H1 (cell line): Measurements from ENCODE around the gene TRAPPC11.

Experiments
- CHD1 ChIP-seq: IDR thresholded peaks from 2 replicates; pipeline ENCODE4 v1.6.1; 2012; ENCODE audit warnings: low read depth, low read length, improper control_type of control experiment
- CTBP2 ChIP-seq: IDR thresholded peaks from 2 replicates; pipeline ENCODE4 v1.7.0; 2011; ENCODE audit warnings: borderline replicate concordance, mild to moderate bottlenecking, moderate library complexity, mixed read lengths, low read length; ENCODE audit not compliant: insufficient read depth, insufficient read length
- POLR2AphosphoS5 ChIP-seq: IDR thresholded peaks from 2 replicates; pipeline ENCODE4 v1.6.1; 2011; ENCODE audit warnings: low read depth, low read length
- TF ChIP-seq, protein P1 (sequence below), 3 experiments: IDR thresholded peaks; 1 replicate in 2 of 3; 2 replicates in 1 of 3; pipeline versions ENCODE4 v1.5.1 to v1.6.1; 2011; ENCODE audit warnings: low read length in 3 of 3, mild to moderate bottlenecking in 3 of 3, inconsistent platforms in 2 of 3, low read depth in 1 of 3, moderate library complexity in 1 of 3; ENCODE audit not compliant: insufficient read depth in 1 of 3; ENCODE audit errors: control extremely low read depth in 1 of 3

DNA sequence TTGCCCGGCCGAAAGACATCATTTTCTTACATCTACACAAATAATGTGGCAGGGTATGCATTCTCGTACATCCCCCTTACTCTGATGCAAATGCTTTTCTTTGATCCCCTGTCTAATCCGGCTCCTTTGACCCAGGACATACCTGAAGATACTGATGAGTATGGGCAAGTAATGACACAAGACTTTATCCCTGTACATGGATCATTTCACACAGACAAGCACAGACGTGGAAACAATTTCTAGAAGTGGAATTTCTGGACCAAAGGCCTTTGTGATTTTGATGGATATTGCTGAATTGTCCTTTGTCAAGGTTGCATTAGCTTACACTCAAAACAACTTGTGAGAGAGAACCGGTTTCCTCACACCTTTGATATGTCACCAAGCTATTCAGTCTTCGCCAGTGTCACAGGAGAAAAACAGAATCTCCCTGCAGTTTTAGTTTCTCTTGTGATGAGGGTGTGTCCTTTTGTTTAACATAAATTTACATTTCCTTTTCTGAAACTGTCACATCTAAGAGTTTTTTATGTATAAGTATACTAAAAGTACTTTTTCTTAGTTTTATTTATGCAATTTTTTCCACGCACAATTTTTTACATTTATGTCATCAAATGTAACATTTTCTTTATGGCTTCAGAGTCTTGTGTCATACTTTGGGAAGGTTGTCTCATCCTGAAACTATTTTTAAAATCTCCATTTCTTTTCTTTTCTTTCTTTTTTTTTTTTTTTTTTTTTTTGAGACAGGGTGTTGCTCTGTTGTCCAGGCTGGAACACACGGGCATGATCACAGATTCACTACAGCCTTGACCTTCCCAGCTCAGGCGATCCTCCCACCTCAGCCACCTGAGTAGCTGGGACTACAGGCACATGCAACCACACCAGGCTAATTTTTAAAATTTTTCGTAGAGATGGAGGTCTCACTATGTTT, 25.4 kb upstream of the TRAPPC11 start:
- TF ChIP-seq CHD1 (no peak), CTBP2 (no peak), POLR2AphosphoS5 (no peak)
- TF ChIP-seq, protein P1, sequence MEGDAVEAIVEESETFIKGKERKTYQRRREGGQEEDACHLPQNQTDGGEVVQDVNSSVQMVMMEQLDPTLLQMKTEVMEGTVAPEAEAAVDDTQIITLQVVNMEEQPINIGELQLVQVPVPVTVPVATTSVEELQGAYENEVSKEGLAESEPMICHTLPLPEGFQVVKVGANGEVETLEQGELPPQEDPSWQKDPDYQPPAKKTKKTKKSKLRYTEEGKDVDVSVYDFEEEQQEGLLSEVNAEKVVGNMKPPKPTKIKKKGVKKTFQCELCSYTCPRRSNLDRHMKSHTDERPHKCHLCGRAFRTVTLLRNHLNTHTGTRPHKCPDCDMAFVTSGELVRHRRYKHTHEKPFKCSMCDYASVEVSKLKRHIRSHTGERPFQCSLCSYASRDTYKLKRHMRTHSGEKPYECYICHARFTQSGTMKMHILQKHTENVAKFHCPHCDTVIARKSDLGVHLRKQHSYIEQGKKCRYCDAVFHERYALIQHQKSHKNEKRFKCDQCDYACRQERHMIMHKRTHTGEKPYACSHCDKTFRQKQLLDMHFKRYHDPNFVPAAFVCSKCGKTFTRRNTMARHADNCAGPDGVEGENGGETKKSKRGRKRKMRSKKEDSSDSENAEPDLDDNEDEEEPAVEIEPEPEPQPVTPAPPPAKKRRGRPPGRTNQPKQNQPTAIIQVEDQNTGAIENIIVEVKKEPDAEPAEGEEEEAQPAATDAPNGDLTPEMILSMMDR (IDR thresholded peaks at IDR 0.05; ENCODE audit: control extremely low read depth in 1 of 3, insufficient read depth in 1 of 3, low read depth in 1 of 3, low read length in 3 of 3), result no peak
